NCI-H69 (cell line): ENCODE measurements around the gene SLC22A12.

Source experiments
- DNase-seq: peaks from one replicate; lab custom pipeline; 2025; lab: John Stamatoyannopoulos, UW

SLC22A12 gene

DNA sequence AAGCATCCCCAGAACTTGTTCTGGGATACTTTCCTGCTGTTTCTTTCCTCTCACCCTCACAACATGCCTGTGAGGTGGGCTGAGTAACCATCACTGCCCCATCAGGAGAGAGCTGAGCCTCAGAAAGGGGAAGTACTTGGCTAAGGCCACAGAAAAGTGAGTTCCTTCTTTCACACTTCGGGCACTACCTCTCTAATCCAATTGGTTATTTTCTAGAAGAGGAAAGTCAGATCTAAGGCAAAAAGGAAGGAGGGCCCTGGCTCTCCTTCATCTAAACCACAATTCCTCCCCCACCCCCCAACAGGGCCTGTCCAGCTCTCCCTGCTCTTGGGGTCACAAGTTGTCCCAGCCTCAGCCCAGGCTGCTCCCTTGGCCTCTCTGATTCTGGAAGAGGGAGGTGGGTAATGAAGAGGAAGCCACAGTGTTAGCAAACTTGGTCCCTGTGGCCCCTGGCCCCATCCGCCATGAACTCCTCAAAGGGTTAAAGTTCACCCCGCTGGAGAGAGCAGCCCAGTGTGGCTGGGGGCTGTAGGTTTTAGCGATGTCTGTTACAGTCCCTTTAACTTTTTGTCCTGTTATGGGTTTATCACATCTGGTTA lies 34.0 kb downstream of the SLC22A12 start:
- no peak for DNase-seq

DNA sequence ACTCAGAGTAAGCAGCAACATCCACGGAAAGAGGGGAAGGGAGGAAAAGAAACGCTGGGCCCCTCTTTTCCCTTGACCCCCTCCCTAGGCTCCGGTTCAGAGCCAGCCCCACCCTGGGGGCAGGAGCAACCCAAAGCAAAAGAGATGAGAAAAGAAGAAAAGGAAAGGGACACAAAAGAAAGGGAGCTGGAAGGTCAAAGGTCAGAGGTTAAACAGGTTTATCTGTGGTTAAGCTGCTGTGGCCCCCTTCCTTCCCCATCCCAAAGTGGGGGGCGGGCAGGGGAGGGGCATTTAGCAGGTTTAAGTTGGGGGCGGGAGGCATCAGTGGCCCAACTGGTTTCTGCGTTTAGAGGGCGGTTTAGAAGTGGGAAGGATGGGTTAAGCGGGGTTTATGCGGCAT lies 35.6 kb downstream of the SLC22A12 start:
- no peak for DNase-seq

DNA sequence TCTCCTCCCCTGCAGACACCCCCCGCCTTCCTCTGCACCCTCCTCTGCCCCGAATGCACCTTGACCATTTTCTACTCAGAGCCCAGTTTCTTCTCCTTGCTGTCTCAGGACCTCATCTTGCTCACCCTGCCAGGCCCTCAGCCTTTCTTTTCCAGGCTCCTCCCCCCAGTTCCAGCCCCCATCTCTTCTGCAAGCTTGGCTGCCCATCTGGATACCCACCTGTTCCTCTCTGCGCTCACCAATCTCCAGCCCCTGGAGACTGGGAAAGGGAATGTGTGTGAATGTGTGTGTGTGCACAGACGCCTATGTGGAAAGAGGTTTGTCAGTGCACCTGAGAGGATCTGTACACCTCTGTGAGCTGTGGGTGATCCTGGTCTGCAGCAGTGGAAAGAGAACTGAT lies 36.4 kb downstream of the SLC22A12 start:
- peak; percentile 79 for DNase-seq

DNA sequence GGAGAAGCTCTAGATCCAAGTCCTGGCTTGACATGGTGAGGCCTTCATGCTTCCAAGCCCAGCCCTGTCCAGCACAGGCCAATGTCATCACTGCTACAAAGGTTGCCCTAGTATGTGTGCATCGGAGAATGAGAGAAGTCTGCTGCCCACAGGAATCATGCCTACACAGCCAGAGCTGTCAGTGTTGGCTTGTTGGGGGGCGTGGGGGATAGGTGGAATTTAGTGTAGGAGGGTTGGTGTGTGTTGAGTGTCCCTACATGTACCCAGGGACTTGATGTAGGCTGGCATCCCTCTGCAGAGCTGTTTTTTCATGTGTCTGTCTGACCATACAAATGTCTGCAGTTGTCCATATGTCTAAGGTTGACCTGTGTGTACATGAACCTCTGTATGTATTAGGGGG lies 37.6 kb downstream of the SLC22A12 start:
- no peak for DNase-seq

DNA sequence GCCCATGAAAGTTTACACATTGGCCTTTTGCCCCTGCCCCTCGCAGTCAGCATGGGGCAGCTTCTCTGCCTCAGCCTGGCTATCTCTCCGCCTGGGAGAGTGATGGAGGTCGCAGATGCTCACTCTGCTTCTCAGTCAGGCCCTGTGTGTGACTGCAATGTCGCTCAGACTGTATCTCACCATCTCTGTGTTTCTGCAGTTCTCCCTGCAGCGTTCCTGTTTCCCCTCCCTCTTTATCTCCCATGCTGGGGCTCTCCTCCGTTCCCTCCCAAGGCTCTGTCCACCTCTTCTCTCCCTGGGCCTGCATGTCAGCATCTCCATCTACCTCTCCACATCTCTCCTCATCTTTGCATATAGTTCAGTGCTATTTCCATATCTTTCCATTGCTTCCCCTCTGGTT lies 38.1 kb downstream of the SLC22A12 start:
- no peak for DNase-seq

DNA sequence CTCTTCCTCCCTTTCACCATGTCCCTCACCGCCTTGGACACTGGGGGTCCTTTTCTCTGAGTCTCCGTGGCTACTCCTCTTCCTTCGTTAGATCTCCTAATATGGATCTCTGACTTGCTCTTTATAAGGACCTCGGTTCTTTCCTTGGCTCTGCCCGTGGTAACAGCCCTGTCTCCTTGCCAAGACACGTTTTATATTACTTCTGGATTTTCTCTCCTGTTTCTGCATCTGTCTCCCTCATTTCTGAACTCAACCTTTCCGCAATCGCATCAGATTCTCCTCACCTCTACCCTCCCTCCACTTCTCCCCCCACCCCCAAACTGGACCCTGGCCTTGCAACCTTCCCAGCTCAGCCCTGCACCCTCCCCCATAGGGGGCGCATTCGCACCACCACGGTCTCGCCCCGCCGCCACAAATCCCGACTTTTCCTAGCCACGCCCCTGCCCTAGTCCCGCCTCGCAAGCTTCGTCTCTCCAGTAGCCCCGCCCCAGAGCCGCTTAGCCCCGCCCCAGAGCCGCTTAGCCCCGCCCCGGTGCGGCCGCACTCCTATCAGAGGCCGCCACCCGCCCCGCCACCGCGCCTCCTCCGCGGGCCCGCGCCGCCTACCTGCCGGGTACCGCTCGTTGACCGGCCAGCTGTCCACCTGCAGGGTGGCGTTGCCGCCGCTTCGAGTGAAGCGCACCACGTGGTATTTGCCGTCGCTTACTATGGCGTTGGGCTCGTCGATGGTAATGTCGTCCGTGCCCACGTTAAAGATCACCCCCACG lies 39.0 kb downstream of the SLC22A12 start:
- no peak for DNase-seq

DNA sequence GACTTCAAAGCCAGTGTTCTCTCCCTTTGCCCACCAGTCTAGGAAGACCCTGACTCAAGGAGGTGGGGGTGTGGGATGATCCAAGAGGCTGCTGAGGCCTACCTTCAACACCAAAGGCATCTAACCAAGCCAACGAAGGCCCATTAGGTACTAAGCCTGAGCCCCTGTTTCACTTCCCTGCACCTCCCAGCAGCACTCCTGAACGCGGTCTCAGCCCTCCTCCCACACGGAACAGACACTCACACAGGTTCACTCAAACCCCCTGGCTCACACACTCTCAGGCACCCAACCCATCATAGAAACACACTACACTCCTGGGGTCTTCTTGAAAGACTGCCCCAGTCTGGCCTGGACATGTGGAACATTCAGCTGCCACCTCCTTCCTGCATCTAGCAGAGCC lies 40.7 kb downstream of the SLC22A12 start:
- no peak for DNase-seq

DNA sequence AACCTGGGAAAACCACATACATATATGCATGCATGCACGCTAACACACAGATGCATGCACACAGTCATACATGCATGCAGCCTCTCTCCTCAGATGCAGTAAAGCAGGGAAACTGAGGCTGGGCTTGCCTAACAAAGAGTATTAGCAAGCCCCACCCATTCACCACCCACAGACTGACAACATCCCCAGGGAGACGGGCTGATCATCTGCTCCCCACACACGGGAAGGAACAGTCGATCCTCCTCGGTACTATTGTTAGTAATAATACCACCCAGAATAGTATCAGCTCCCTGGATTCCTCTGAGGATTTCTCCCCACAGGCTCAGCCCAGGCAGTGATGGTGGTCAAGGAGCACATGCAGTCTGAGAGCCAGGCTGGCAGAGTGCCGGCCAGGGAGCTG lies 41.2 kb downstream of the SLC22A12 start:
- DNase-seq, result no peak

DNA sequence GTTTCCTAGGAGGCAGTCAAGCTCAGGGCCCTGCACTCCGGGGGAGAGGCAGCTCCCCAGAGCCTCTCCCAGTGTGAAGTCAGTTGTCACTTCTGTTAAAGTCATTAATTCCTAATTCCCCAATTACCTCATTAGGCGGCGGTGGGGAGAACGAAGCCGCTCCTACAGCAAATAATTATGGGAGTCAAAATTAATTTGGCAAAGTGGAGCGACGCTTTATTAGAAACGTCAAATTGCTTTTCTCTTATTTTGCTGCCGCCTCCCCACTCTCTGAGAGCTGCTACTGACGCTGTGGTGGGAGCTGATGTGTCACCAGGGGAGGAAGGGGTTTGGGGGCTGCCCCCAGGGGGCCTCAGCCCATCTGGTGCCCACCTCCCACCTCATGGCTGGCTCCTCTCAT lies 41.6 kb downstream of the SLC22A12 start:
- DNase-seq, result no peak

DNA sequence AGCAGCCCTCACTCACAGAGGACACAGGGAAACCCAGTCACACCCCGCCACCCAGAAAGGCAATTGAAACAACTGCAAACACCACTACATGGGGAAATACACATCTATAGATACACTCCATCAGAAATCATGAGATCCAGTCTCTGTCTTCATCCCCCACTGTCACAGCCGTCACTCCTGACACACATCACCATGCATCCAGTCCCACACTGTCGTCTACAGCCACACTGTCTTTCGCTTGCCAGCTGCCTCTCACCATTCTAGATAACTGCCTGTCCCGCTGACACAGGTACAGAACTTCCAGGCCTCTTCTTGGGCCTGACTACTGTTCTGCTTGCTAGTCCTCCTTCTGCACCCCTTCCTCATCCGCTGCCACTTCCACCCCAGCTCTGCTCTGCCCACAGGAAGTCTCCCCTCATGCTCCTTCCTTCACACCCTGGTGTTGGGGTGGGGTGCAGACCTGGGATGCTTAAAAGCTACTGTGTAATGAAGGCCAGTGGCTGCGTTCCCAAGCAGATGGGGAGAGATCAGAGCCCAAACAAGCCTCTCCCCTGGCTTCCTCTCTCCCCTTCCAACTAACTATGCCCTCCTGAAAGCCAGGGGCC lies 42.6 kb downstream of the SLC22A12 start:
- DNase-seq, result no peak

DNA sequence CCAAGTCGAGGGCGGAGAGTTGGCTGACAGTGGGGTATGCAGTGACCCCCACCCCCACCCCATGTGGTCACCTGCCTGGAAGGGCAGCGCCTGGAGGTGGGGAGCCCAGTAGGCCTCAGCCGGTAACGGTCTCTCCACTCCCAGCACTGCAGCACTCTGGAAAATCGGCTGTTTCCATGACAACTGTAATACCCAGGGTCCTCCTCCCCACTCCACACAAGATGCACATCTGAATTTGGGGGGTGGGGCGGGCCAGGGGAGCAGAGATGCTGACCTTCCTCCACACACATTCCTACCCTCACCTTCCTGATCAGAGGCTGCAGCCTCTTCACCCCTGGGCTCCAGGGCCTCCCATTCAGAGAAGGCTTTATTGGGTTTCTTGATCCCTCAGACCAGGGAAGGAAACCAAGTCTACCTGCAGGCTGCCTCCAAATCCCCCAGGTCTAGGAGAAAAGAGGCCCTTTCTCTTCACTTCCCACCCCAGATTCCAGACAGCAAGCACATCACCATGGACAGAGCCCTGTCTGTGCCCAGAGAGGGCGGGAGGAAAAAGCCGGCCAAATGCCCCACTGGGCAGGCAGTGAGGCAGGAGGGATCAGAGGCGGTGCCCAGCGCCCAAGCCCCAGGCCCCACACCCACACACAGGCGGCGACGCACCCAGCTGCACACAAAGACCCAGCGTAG lies 46.5 kb downstream of the SLC22A12 start:
- no peak for DNase-seq

DNA sequence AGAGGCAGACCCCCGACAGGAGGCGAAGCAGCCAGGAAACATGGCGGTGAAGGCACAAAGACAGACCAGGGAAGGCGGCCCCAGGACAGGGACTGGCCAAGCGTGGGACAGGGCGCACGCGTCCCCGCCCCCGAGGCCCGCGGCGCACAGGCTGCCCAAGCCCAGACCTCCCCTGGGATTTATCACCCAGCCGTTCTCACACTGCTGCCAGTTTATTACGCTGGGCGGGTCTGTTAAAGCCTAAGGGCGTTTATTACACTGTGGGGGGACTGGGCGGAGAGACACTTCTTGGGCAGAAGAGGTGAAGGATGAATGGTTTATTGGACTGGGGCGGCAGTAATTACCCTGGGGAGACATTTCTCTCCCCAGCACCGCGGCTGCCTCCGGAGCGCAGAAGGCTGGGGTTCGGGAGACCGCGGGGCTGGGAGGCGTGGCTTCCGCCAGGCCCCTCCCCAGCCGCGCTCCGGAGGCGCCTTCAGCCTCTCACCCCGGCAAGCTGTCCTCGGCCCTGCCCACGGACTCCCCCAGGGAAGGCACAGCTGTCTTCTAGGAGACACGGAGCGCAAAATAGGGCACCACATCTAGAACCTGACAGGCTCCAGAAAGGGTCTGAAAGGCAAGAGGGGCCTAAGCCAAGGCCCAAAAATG lies 47.1 kb downstream of the SLC22A12 start:
- peak; percentile 96 for DNase-seq

DNA sequence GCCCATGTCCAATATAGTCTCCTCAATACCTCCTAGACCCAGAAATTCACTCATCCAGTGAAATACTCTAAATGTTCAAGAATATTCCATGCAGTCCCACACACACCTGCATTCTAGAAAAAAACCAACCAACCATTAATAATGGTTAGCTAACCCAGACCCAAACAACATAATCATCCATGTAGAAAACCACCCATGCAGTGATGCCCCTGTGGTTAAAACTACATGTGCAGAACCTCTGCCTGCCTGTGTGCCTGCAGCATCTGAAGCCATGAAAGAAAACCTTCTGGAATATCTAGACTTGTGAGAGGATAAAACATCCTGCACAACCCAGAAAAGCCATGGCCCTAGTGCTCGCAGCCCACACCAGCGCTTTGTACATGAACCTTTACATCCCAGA lies 47.8 kb downstream of the SLC22A12 start:
- no peak for DNase-seq

DNA sequence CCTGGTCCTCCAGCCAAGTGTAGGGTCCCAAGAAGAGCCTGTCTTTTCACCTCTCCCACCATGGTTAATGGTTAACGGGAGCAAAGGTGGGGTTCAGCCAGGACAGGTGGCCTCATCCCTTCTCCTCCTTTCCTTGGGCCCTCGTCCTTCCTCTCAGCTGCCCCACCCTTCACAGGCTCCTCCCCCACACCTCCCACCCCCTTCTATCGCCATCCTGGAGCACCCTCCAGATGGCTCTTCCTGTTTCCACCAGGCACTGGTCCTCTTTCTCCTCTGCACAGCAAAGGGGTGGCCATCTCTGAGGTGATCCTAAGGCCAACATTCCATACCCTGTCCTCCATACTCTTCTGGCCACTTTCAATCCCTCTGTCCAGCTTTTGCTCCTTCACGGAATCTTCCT lies 48.9 kb downstream of the SLC22A12 start:
- no peak for DNase-seq

DNA sequence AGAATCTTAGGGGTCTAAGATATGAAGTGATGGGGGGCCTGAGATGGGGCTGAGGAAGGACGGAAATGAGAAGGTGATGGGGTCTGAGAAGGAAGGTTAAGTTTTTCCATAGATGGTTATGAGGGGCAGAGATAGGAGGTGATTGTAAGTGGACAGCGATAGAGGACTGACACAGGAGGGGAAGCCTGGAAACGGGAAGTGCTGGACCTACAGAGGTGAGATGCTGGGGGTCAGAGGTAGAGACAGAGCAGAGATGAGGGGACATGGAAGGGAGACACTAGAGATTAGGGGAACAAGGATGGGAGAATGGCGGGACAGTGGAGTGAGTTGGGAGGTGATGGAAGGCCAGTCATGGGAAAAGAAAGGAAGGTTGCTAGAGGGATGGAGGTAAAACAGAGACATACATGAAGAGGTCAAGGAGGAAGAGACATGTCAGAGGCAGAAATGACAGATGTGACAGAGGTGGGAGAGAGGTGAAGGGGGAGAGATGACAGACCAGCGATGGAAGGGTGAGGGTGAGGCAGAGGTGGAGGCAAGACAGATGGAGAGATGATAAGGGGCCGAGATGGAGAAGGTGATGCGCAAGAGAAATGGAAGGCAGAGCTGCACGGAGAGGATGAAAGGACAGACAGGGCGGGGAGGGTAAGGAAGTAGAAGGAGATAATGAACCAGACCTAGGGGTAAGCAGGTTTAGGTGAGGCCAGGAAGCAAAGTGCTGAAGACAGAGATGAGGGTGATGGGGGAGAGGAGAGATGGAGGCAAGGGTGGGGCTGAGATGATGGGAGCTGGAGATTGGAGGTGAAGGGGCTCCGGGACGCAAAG lies 50.8 kb downstream of the SLC22A12 start:
- no peak for DNase-seq

DNA sequence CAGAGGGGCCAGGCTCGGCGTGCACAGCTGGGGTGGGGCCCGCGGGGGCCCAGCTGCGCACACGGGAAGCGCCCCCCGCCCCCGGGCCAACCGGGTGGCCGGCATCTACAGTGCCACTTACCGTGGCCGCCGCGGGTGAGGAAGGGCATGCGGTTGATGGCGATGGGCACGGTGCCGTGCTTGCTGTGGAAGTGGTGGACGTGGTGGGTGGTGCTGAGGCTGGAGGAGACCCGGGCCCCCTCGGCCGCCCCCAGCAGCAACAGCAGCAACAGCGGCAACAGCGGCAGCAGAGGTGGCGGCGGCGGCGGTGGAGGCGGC lies 51.4 kb downstream of the SLC22A12 start:
- peak; percentile 19 for DNase-seq

DNA sequence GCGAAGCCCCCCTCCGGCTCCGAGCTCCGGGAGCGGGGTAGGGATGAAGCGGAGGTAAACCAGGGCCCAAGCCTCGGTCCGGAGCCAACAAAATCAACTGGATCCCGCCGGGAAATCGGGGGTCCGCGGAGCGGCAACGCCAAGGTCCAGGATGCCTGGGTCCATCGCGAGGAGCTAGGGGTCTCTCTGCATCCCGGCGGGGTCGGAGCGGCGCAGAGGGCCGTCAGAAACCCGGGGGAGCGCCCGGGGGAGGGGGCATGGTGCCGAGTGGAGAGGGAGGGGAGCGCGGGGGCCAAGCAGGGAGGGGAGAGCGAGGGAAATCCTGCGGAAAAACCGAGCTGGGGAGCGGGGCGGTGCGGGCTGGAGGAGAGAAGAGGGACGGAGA lies 51.8 kb downstream of the SLC22A12 start:
- peak; percentile 30 for DNase-seq

DNA sequence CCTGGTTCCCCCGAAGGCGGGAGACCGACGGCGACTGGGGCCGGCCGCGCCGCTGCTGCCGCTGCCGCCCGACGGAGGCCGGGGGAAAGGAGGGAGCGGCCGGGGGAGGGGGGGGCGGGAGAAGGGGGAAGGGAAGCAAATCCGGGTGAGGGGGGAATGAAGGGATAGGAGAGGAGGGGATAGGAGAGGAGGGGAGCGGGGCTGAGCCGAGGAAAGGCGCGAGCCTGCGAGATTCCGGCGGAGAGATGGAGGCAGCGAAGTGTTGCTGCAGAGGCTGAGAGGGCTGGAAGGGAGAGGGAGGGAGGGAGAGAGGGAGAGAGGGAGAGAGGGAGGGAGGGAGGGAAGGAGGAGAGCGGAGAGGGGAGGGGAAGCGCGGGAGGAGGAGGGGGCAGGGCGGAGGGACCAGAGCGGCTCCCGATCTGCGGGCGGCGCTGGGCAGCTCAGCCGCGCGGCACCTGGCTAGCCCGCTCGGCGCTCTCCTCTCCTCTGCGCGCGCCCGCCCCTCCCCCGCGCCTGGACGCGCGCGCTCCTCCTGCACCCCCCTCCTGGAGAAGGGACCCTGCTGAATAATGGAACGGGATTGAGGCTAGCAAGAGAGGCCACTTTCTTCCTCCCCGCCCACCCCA lies 52.3 kb downstream of the SLC22A12 start:
- DNase-seq, result peak; percentile 88

DNA sequence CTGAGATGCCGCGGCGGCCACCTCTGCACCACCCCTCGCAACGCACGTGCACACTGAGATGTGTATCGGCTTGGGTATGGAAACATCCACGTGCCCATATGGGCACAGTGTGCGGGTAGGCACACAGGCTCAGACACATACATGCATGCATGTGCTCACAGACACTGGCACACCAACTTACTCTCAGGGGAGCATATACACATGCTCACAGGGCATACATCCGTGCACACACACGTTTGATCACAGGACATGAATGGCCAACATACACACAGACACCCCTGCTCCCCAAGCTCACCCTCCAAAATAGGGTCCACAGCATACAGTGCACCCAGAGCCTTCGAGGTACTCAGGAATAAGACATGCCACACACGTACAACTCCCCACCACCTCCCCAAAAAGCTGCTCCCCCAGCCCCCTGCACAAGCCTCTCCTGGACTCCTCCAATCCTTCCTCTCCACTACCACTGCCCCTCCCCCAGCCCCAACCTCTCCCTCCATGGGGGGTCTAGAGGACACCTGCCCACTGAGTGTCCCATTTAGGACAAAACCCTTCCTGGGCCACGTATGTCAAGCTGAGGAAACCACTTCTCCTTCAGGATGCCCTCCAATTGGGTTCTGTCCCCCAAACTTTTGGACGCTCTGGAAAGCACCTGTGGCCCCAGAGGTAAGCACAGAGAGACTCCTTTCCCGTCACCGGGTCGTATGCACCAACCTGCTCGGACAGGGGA lies 53.1 kb downstream of the SLC22A12 start:
- peak; percentile 61 for DNase-seq

DNA sequence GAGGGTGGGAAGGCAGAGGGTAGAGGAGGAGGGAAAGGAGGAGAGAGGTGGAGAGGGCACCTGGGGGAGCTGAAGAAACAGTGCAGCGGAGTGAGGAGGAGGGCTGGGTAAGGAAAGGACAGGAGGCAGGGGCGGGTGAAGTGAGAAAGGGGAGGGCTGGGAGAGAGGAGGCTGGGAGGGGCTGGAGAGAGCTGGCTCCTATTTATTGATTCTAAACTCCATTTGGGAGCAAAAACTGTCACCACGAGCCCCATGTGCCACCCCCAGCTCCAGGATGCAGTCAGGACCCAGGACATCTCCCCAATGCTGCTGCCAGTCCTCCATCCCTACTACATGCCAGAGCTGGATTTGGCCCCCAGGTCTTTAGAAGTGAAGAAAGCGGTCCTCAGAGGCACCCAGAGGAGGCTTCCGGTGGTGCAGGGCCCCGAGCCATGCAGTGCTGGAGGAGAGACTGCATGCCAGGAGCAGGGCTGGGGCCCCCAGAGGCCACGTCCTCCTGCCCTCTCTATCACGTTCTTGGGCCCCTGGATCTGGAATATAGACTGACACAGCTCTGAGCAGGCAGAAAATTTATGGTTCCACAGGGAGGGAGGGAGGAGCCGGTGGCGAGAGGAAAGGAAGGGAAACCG lies 53.7 kb downstream of the SLC22A12 start:
- DNase-seq, result peak; percentile 31
